A549 (cell line): ENCODE results near the gene NHSL2. TPM values are rescaled to one million over a fixed set of nuclear protein-coding genes. Genes with fewer than 3 reads are reported as not detected.
A peak's percentile ranks its signal among the peaks of the same experiment; 100 is the strongest.

Experiments used
- ATAC-seq, 2 experiments: fragments of 200-7000 bp in 1 of 2; fragments of >200 bp in 1 of 2; cut with Nextera tagmentation in 1 of 2; cut with Tn5 transposase in 1 of 2; 3 replicates each; pipeline versions ENCODE4 v1.8.0 to v1.9.1; 2018 to 2020; ENCODE audit warnings: mild to moderate bottlenecking in 1 of 2, moderate library complexity in 1 of 2
- CTCF ChIA-PET: fragments of 300-600 bp; sonication (Branson Sonifier 250); formaldehyde crosslinking; extraction: SDS; loops from one replicate; lab custom pipeline; 2021; ENCODE audit warnings: antibody characterized with exemption, inconsistent platforms; lab: Yijun Ruan, JAX
- POLR2A ChIA-PET: fragments of 350-600 bp; formaldehyde crosslinking; extraction: SDS; loops from one replicate; lab custom pipeline; 2021; ENCODE audit warnings: antibody characterized with exemption, inconsistent platforms; lab: Yijun Ruan, JAX
- DNase-seq, 2 experiments: peaks; one replicate each; pipeline versions ENCODE4 v3.0.0 to v3.0.0-alpha.2; 2011 to 2016; ENCODE audit warnings: low read depth in 1 of 2, low spot score in 1 of 2
- FAIRE-seq: peaks from 2 replicates; lab custom pipeline; 2011; peaks lifted over from hg19 to GRCh38; lab: Jason Lieb, UNC
- H3K27ac ChIP-seq, 2 experiments: fragments of >200 bp; sonication (Bioruptor Twin); formaldehyde crosslinking; 3 replicates each; pipeline ENCODE4 v1.5.1; 2016 to 2017
- H3K4me1 ChIP-seq: fragments of >200 bp; sonication (Bioruptor Twin); formaldehyde crosslinking; 3 replicates; pipeline ENCODE4 v1.6.1; 2016
- H3K4me2 ChIP-seq: fragments of >200 bp; sonication (Bioruptor Twin); formaldehyde crosslinking; 3 replicates; pipeline ENCODE4 v1.6.1; 2016
- H3K4me3 ChIP-seq: fragments of >200 bp; sonication (Bioruptor Twin); formaldehyde crosslinking; 3 replicates; pipeline ENCODE4 v1.5.1; 2016
- H3K9me3 ChIP-seq: fragments of >200 bp; sonication (Bioruptor Twin); formaldehyde crosslinking; 3 replicates; pipeline ENCODE4 v1.6.1; 2016
- BHLHE40 ChIP-seq: IDR thresholded peaks from 2 replicates; pipeline ENCODE4 v1.6.1; 2012; ENCODE audit warnings: low read depth, low read length, inconsistent platforms
- CBX8 ChIP-seq: fragments of 200-600 bp; sonication (generic); IDR thresholded peaks from 2 replicates; pipeline ENCODE4 v1.6.1; 2016
- CEBPB ChIP-seq, 2 experiments: fragments of >200 bp in 1 of 2; sonication (Bioruptor Twin) in 1 of 2; formaldehyde crosslinking in 1 of 2; IDR thresholded peaks; 2 replicates each; pipeline ENCODE4 v1.6.1; 2012 to 2016
- CHD4 ChIP-seq: fragments of 200-600 bp; sonication (generic); IDR thresholded peaks from 2 replicates; pipeline ENCODE4 v1.6.1; 2016; ENCODE audit warnings: antibody characterized with exemption, mild to moderate bottlenecking, borderline replicate concordance
- EHMT2 ChIP-seq: fragments of 200-600 bp; sonication (generic); IDR thresholded peaks from 2 replicates; pipeline ENCODE4 v1.6.1; 2016; ENCODE audit warnings: antibody characterized with exemption, low read depth, mild to moderate bottlenecking, moderate library complexity
- FOSL2 ChIP-seq, 2 experiments: fragments of 450-650 bp in 1 of 2; fragments of >200 bp in 1 of 2; sonication (Bioruptor Twin) in 1 of 2; formaldehyde crosslinking; IDR thresholded peaks; 2 replicates each; pipeline versions ENCODE4 v1.5.0 to v1.6.1; 2016 to 2020; ENCODE audit warnings: mild to moderate bottlenecking in 1 of 2, moderate library complexity in 1 of 2
- HDAC2 ChIP-seq: fragments of 200-600 bp; sonication (generic); IDR thresholded peaks from 2 replicates; pipeline ENCODE4 v1.6.1; 2016
- HEYL ChIP-seq: fragments of 250-450 bp; sonication (Bioruptor Pico); IDR thresholded peaks from 2 replicates; pipeline ENCODE4 v1.8.0; 2021; ENCODE audit warnings: mild to moderate bottlenecking, moderate library complexity
- HOXB5 ChIP-seq: fragments of 250-450 bp; sonication (Bioruptor Pico); IDR thresholded peaks from 2 replicates; pipeline ENCODE4 v1.5.0; 2020; ENCODE audit warnings: mild to moderate bottlenecking, moderate library complexity
- JUN ChIP-seq, 2 experiments: fragments of >200 bp; sonication (Bioruptor Twin); formaldehyde crosslinking; IDR thresholded peaks; 2 replicates in 1 of 2; 3 replicates in 1 of 2; pipeline ENCODE4 v1.6.1; 2016 to 2017
- JUNB ChIP-seq: fragments of >200 bp; sonication (Bioruptor Twin); formaldehyde crosslinking; IDR thresholded peaks from 2 replicates; pipeline ENCODE4 v1.6.1; 2016
- MAZ ChIP-seq: fragments of 150-350 bp; IDR thresholded peaks from 2 replicates; pipeline ENCODE4 v1.6.1; 2014; ENCODE audit warnings: antibody characterized with exemption, low read depth, low read length, borderline replicate concordance
- MYC ChIP-seq: IDR thresholded peaks from 2 replicates; pipeline ENCODE4 v1.6.1; 2012; ENCODE audit warnings: mild to moderate bottlenecking, inconsistent platforms, low read length, improper control_type of control experiment, borderline replicate concordance
- PHF8 ChIP-seq: fragments of 200-600 bp; sonication (generic); IDR thresholded peaks from 2 replicates; pipeline ENCODE4 v1.6.1; 2016; ENCODE audit warnings: low read depth, mild to moderate bottlenecking, antibody characterized with exemption, moderate library complexity, borderline replicate concordance
- POLR2AphosphoS2 ChIP-seq: conservative IDR thresholded peaks from 2 replicates; pipeline ENCODE4 v1.6.1; 2012; ENCODE audit warnings: low read length, improper control_type of control experiment, inconsistent platforms
- RAD21 ChIP-seq, 2 experiments: fragments of >200 bp in 1 of 2; sonication (Bioruptor Twin) in 1 of 2; formaldehyde crosslinking in 1 of 2; IDR thresholded peaks in 1 of 2; conservative IDR thresholded peaks in 1 of 2; 2 replicates in 1 of 2; 3 replicates in 1 of 2; pipeline ENCODE4 v1.6.1; 2012 to 2018; ENCODE audit warnings: inconsistent platforms in 1 of 2
- RARB ChIP-seq: fragments of 250-450 bp; sonication (Bioruptor Pico); IDR thresholded peaks from 2 replicates; pipeline ENCODE4 v1.8.0; 2021; ENCODE audit warnings: mild to moderate bottlenecking, moderate library complexity
- RNF2 ChIP-seq: fragments of 200-600 bp; sonication (generic); IDR thresholded peaks from 2 replicates; pipeline ENCODE4 v1.6.1; 2016; ENCODE audit warnings: low read depth, mild to moderate bottlenecking, antibody characterized with exemption, moderate library complexity, borderline replicate concordance
- TP53 ChIP-seq: fragments of 250-450 bp; sonication (Bioruptor Pico); IDR thresholded peaks from 2 replicates; pipeline ENCODE4 v1.5.0; 2021; ENCODE audit warnings: mild to moderate bottlenecking, moderate library complexity
- ZNF302 ChIP-seq: fragments of 250-450 bp; sonication (Bioruptor Pico); IDR thresholded peaks from 2 replicates; pipeline ENCODE4 v1.9.0; 2021; ENCODE audit warnings: inconsistent platforms, mild to moderate bottlenecking, moderate library complexity
- WGBS: methylation state at CpG from one replicate; pipeline ENCODE4 v1.1.6; 2017; ENCODE audit errors: missing lambda C conversion rate; 5-methylcytosine and 5-hydroxymethylcytosine counted together
- polyA plus RNA-seq, 4 experiments: library from polyadenylated mRNA; depleted of rRNA in 3 of 4; stranded (reverse); fragments of >200 nt; fragmentation: RNase III in 1 of 4; extraction: RNeasy Plus Mini Kit Qiagen cat#74134 plus additional on column Dnase treatment in 1 of 4; gene quantifications; 2 replicates in 3 of 4; 3 replicates in 1 of 4; pipeline ENCODE4 v1.2.3, GENCODE V29; 2011 to 2017
- TF ChIP-seq, protein P1 (sequence below): fragments of >200 bp; sonication (Bioruptor Twin); formaldehyde crosslinking; IDR thresholded peaks from 3 replicates; pipeline ENCODE4 v1.5.1; 2016
- TF ChIP-seq, protein P2 (sequence below): fragments of 200-600 bp; sonication (generic); IDR thresholded peaks from 2 replicates; pipeline ENCODE4 v1.6.1; 2016; ENCODE audit warnings: antibody characterized with exemption, mild to moderate bottlenecking, moderate library complexity

The NHSL2 gene
- polyA plus RNA-seq, 2 of the 4 experiments (the other 2 are of a cell fraction), result 0.26 to 0.48 TPM

DNA sequence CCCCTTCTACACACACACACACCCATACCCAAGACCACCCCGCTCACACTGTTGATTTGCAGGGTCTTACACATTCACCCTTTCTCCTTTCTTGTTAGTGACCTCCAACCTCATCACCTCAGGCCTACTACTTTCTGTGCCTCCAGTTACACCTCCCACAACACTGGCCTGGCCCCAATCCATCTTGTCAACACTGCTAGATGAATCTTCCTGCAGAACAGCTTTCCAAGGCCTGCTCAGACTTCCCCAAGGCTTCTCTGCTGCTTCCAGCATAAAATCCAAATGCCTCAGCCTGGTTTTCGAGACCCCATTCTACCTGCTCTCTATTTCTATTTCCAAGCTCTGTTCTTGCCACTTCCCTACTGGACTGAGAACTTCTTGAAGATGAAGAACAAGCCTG lies 79.9 kb downstream of the NHSL2 start:
- Histone ChIP-seq H3K27ac (no peak overlapping the region), H3K4me2 (no peak overlapping the region), H3K9me3 (no peaks in the 10 kb centered on the region), H3K4me1 (no peaks in the 10 kb centered on the region), H3K4me3 (no peak overlapping the region)
- CTCF ChIA-PET, result interaction anchor here (4.3 kb wide), 1 partner anchor 8 kb away, joined by 20 read pairs; no protein-coding TSS in a partner anchor
- WGBS, result 58% methylated on average over 2 of the region's 2 CpGs
- DNase-seq, result no peak
- POLR2A ChIA-PET, result no interaction called here
- TF ChIP-seq FOSL2 (IDR thresholded peaks at IDR 0.05), result no peak
- no peak for TF ChIP-seq FOSL2 (CRISPR knock-in tag; IDR thresholded peaks at IDR 0.05)
- TF ChIP-seq RAD21 (conservative IDR thresholded peaks at IDR 0.05 in 1 of 2, IDR thresholded peaks at IDR 0.05 in 1 of 2), result no peak
- TF ChIP-seq JUNB, result no peak
- no peak for TF ChIP-seq CEBPB (IDR thresholded peaks at IDR 0.05)
- no peak for TF ChIP-seq HDAC2
- TF ChIP-seq, protein P1, sequence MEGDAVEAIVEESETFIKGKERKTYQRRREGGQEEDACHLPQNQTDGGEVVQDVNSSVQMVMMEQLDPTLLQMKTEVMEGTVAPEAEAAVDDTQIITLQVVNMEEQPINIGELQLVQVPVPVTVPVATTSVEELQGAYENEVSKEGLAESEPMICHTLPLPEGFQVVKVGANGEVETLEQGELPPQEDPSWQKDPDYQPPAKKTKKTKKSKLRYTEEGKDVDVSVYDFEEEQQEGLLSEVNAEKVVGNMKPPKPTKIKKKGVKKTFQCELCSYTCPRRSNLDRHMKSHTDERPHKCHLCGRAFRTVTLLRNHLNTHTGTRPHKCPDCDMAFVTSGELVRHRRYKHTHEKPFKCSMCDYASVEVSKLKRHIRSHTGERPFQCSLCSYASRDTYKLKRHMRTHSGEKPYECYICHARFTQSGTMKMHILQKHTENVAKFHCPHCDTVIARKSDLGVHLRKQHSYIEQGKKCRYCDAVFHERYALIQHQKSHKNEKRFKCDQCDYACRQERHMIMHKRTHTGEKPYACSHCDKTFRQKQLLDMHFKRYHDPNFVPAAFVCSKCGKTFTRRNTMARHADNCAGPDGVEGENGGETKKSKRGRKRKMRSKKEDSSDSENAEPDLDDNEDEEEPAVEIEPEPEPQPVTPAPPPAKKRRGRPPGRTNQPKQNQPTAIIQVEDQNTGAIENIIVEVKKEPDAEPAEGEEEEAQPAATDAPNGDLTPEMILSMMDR, result no peak
- TF ChIP-seq RARB (CRISPR knock-in tag), result no peak
- no peak for TF ChIP-seq HOXB5 (CRISPR knock-in tag)
- no peak for TF ChIP-seq EHMT2
- TF ChIP-seq PHF8, result no peak
- TF ChIP-seq MYC, result no peak
- peak; percentile 72 for FAIRE-seq
- no peak for ATAC-seq

- Histone ChIP-seq H3K9me3 (no peaks in the 10 kb centered on the region), H3K4me1 (no peaks in the 10 kb centered on the region), H3K4me3 (no peak overlapping the region), H3K27ac (no peak overlapping the region), H3K4me2 (no peak overlapping the region)
- CTCF ChIA-PET, result no interaction called here
- FAIRE-seq (no peak), DNase-seq (no peak), ATAC-seq (no peak)
- POLR2A ChIA-PET, result no interaction called here
- 72% methylated on average over 4 of the region's 4 CpGs for WGBS
- TF ChIP-seq HOXB5 (CRISPR knock-in tag) (no peak), CBX8 (no peak), JUN (IDR thresholded peaks at IDR 0.05) (no peak), POLR2AphosphoS2 (no peak), CEBPB (IDR thresholded peaks at IDR 0.05) (no peak), RNF2 (no peak), CHD4 (no peak), ZNF302 (CRISPR knock-in tag) (no peak), MAZ (no peak), TP53 (CRISPR knock-in tag) (no peak), HEYL (CRISPR knock-in tag) (no peak), BHLHE40 (no peak)
- TF ChIP-seq, protein P2, sequence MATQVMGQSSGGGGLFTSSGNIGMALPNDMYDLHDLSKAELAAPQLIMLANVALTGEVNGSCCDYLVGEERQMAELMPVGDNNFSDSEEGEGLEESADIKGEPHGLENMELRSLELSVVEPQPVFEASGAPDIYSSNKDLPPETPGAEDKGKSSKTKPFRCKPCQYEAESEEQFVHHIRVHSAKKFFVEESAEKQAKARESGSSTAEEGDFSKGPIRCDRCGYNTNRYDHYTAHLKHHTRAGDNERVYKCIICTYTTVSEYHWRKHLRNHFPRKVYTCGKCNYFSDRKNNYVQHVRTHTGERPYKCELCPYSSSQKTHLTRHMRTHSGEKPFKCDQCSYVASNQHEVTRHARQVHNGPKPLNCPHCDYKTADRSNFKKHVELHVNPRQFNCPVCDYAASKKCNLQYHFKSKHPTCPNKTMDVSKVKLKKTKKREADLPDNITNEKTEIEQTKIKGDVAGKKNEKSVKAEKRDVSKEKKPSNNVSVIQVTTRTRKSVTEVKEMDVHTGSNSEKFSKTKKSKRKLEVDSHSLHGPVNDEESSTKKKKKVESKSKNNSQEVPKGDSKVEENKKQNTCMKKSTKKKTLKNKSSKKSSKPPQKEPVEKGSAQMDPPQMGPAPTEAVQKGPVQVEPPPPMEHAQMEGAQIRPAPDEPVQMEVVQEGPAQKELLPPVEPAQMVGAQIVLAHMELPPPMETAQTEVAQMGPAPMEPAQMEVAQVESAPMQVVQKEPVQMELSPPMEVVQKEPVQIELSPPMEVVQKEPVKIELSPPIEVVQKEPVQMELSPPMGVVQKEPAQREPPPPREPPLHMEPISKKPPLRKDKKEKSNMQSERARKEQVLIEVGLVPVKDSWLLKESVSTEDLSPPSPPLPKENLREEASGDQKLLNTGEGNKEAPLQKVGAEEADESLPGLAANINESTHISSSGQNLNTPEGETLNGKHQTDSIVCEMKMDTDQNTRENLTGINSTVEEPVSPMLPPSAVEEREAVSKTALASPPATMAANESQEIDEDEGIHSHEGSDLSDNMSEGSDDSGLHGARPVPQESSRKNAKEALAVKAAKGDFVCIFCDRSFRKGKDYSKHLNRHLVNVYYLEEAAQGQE, result no peak
Observed at GRCh38 chrX:71991164-71991563, 80.5 kb downstream of the NHSL2 start.
